ENCODE measurements around the gene FGD2. TPM values are rescaled to one million over a fixed set of nuclear protein-coding genes. Genes with fewer than 3 reads are reported as not detected.

FGD2 gene
- total RNA-seq, 5 donors from 2014 or later (not counting 1 experiment from before 2014, with no cell fraction given), result 2.8 to 11.1 (median 3.3) TPM

DNA sequence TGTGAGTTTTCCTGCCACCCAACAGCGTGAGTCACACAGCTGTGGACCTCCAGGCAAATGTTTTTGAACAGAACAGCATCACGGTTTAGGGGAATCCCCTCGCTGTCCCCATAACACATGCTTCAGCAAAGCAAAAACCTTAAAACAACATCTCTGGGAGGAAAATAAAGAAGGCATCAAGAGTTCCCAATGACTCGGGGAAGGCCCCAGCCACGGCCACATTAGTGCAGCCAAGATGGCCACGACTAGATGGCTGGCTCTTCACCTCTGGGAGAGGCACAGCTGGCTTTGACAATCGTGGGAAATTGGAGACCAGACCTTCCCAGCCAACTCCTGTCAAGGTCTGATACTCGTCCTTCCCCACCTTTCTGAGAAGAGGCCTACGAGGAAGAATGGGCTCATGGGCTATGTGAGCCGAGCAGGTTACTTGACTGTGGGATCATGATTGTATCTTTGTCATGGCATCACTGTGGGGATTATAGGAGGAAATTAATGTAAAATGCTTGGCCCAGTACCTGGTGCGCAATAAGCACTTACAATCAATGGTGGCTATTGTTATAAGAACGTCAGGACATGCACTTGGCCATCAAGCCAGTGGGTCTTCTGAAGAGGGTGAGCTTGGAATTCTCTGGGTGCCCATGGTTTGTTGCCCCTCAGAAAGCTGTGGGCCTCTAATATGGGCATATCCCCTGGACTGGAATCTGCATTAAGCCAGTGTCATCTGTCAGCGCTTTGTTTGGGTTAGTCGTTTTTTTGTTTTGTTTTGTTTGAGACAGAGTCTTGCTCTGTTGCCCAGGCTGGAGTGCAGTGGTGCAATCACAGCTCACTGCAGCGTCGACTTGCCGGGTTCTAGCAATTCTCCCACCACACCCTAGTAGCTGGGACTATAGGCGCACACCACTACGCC is 43.6 kb downstream of the FGD2 start:
- H3K4me1 ChIP-seq (ENCODE audit: control insufficient read depth in 1 of 2, extremely low read depth in 1 of 2, insufficient read depth in 2 of 2, low read length in 2 of 2), result peaks cover 46 to 66% of the 10 kb centered on the region in 2 experiments
- 29% methylated on average over 8 of the region's 19 CpGs for WGBS (ENCODE audit: insufficient coverage)
- H3K4me1 Mint-ChIP-seq, result peaks cover 68 to 69% (median 68%) of the 10 kb centered on the region in 3 donors

DNA sequence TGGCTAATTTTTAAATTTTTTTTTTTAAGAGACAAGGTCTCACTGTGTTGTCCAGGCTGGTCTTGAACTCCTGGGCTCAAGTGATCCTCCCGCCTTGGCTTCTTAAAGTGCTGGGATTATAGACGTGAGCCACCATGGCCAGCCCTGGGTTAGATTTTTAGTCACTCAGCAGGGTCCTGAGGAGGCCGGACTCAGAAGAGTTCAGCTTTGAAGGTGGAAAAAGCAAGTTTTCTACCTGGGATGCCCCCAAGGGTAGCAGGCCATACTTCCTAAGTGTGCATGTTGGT is 44.2 kb downstream of the FGD2 start:
- Histone ChIP-seq H3K4me3 (ENCODE audit: control insufficient read depth in 1 of 2, extremely low read depth in 1 of 2, low read length in 1 of 2) (peak overlapping the region in 1 of 2 donors; percentile 33), H3K27me3 (replicated peaks in 1 of 2; ENCODE audit: control insufficient read depth in 2 of 2, extremely low read depth in 1 of 2, insufficient read depth in 2 of 2, low read length in 1 of 2) (no peaks in the 10 kb centered on the region), H3K9me3 (no peaks in the 10 kb centered on the region), H3K4me1 (ENCODE audit: control insufficient read depth in 1 of 2, extremely low read depth in 1 of 2, insufficient read depth in 2 of 2, low read length in 2 of 2) (peaks cover 46 to 66% of the 10 kb centered on the region in 2 experiments), H3K27ac (ENCODE audit: low read length) (peak overlapping the region; percentile 93), H3K36me3 (ENCODE audit: control insufficient read depth in 2 of 2, extremely low read depth in 1 of 2, insufficient read depth in 1 of 2, low read length in 1 of 2) (no peaks in the 10 kb centered on the region)
- H3K4me3 Mint-ChIP-seq, result peak overlapping the region; percentile 57 to 72 (median 67)
- peaks cover 68 to 72% (median 71%) of the 10 kb centered on the region in 3 donors for H3K4me1 Mint-ChIP-seq
- peak overlapping the region; percentile 94 to 95 for H3K27ac Mint-ChIP-seq
- ATAC-seq (replicated peaks in 1 of 4), result no peak
- ChIA-PET POLR2A (no interaction called here), CTCF (interaction anchor here (0.7 to 8.9 kb wide), 5 partner anchors 28 to 159 kb away, joined by 3 to 74 read pairs (median 7); partner anchors contain the start of gene PIM1 (in 1 of the 2))
- 62% methylated on average over 3 of the region's 3 CpGs for WGBS (ENCODE audit: insufficient coverage)
- no peaks in the 10 kb centered on the region for H3K27me3 Mint-ChIP-seq
- no peaks in the 10 kb centered on the region for H3K9me3 Mint-ChIP-seq
- no peaks in the 10 kb centered on the region for H3K36me3 Mint-ChIP-seq
- DNase-seq, result no peak

More for the DNA sequence above, 43.6 kb downstream of the FGD2 start:
- CTCF ChIA-PET, result interaction anchor here (0.7 to 8.9 kb wide), 6 partner anchors 26 to 160 kb away, joined by 3 to 74 read pairs (median 5); partner anchors contain the start of gene PIM1 (in 1 of the 2)
- Histone ChIP-seq H3K4me3 (ENCODE audit: control insufficient read depth in 1 of 2, extremely low read depth in 1 of 2, low read length in 1 of 2) (peak overlapping the region in 1 of 2 donors; percentile 4), H3K36me3 (ENCODE audit: control insufficient read depth in 2 of 2, extremely low read depth in 1 of 2, insufficient read depth in 1 of 2, low read length in 1 of 2) (no peaks in the 10 kb centered on the region), H3K9me3 (no peaks in the 10 kb centered on the region), H3K27me3 (replicated peaks in 1 of 2; ENCODE audit: control insufficient read depth in 2 of 2, extremely low read depth in 1 of 2, insufficient read depth in 2 of 2, low read length in 1 of 2) (no peaks in the 10 kb centered on the region), H3K27ac (ENCODE audit: low read length) (peak overlapping the region; percentile 93)
- POLR2A ChIA-PET, result interaction anchor here in 1 of 2 donors (0.6 kb wide), 1 partner anchor 21 kb away, joined by 6 read pairs; no protein-coding TSS in a partner anchor
- Mint-ChIP-seq H3K27ac (peak overlapping the region; percentile 94 to 95), H3K4me3 (peak overlapping the region; percentile 57 to 72 (median 67)), H3K36me3 (no peaks in the 10 kb centered on the region), H3K27me3 (no peaks in the 10 kb centered on the region), H3K9me3 (no peaks in the 10 kb centered on the region)
- ATAC-seq (replicated peaks in 1 of 4) (peak; percentile 77 to 83 (median 80)), DNase-seq (peak; percentile 37 to 88 (median 68))

DNA sequence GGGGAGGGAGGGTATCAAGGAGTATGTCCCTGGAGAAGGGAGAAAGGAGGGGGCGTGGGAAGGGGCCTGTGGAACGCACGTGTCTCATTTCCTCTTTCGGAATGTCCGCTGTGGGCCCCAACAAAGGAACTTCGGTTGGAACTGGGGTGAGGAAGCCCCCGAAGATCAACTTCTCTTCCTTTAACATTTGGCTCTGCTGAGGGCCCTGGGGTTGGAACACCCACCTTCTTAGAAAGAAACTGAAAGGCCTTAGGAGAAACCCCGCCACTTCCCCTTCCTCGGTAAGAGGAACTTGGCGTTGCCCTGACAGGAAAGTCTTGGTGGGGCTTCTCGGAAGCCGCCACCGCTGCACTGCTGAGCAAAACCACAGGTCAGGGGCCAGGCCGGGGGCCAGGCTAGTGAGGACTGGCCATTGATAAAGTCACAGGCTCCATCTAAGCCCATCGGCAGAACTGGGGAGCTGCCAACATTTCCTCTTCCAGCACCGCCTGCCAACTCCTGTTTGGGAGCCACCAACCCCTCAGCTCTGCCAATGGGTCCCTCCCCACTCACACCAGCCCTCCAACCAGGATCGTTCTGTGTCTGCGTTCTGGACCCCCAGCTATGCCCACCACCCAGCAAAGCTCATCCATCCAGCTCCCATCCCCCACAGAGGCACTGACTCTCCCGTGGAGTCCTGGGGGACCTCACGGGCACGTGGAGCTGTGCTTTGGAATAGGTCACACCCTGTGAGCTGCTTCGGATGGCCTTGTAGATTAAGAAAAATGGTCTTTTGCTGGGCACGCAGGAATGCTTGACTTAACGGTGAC is 44.8 kb downstream of the FGD2 start:
- peaks cover 46 to 66% of the 10 kb centered on the region in 2 experiments for H3K4me1 ChIP-seq (ENCODE audit: control insufficient read depth in 1 of 2, extremely low read depth in 1 of 2, insufficient read depth in 2 of 2, low read length in 2 of 2)
- Mint-ChIP-seq H3K27me3 (no peaks in the 10 kb centered on the region), H3K9me3 (no peaks in the 10 kb centered on the region), H3K4me1 (peaks cover 68 to 76% (median 73%) of the 10 kb centered on the region in 3 donors), H3K27ac (peak overlapping the region; percentile 94 to 95), H3K36me3 (no peaks in the 10 kb centered on the region), H3K4me3 (peak overlapping the region; percentile 57 to 72 (median 67))
- ChIA-PET CTCF (interaction anchor here (0.6 to 8.9 kb wide), 13 partner anchors 11 to 159 kb away, joined by 3 to 74 read pairs (median 5); partner anchors contain the start of gene PIM1 (in 1 of the 2)), POLR2A (interaction anchor here (0.9 to 2.2 kb wide), 3 partner anchors 52 to 122 kb away, joined by 5 to 10 read pairs (median 7); no protein-coding TSS in a partner anchor)
- WGBS (ENCODE audit: insufficient coverage), result 13% methylated on average over 13 of the region's 24 CpGs
- H3K27me3 ChIP-seq (replicated peaks in 1 of 2; ENCODE audit: control insufficient read depth in 2 of 2, extremely low read depth in 1 of 2, insufficient read depth in 2 of 2, low read length in 1 of 2), result no peaks in the 10 kb centered on the region
- ATAC-seq (replicated peaks in 1 of 4), result peak; percentile 15 to 52 (median 48)
- peak overlapping the region; percentile 93 for H3K27ac ChIP-seq (ENCODE audit: low read length)
- H3K36me3 ChIP-seq (ENCODE audit: control insufficient read depth in 2 of 2, extremely low read depth in 1 of 2, insufficient read depth in 1 of 2, low read length in 1 of 2), result no peaks in the 10 kb centered on the region
- DNase-seq, result peak; percentile 25 to 75 (median 48)
- no peaks in the 10 kb centered on the region for H3K9me3 ChIP-seq
- peak overlapping the region; percentile 33 to 35 for H3K4me3 ChIP-seq (ENCODE audit: control insufficient read depth in 1 of 2, extremely low read depth in 1 of 2, low read length in 1 of 2)

DNA sequence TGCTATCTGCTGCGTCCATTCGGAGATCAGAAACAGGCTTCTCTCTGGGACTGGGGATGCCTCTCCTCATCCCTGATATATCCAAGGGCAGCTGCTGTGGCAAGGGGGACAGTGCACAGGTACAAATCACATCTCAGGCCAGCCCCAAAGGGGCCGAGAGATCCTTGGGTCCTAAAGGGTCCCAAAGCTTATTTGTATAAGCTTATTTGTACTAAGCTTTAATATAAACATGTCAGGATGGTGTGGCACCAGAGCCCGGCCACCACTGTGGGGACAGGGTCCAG is 45.3 kb downstream of the FGD2 start:
- H3K27me3 Mint-ChIP-seq, result no peaks in the 10 kb centered on the region
- POLR2A ChIA-PET, result interaction anchor here (0.9 to 2.2 kb wide), 3 partner anchors 52 to 122 kb away, joined by 5 to 10 read pairs (median 7); no protein-coding TSS in a partner anchor
- H3K9me3 Mint-ChIP-seq, result no peaks in the 10 kb centered on the region
- Histone ChIP-seq H3K36me3 (ENCODE audit: control insufficient read depth in 2 of 2, extremely low read depth in 1 of 2, insufficient read depth in 1 of 2, low read length in 1 of 2) (no peaks in the 10 kb centered on the region), H3K27me3 (replicated peaks in 1 of 2; ENCODE audit: control insufficient read depth in 2 of 2, extremely low read depth in 1 of 2, insufficient read depth in 2 of 2, low read length in 1 of 2) (no peaks in the 10 kb centered on the region), H3K9me3 (no peaks in the 10 kb centered on the region), H3K4me1 (ENCODE audit: control insufficient read depth in 1 of 2, extremely low read depth in 1 of 2, insufficient read depth in 2 of 2, low read length in 2 of 2) (peaks cover 46 to 66% of the 10 kb centered on the region in 2 experiments), H3K4me3 (ENCODE audit: control insufficient read depth in 1 of 2, extremely low read depth in 1 of 2, low read length in 1 of 2) (no peak overlapping the region), H3K27ac (ENCODE audit: low read length) (peak overlapping the region; percentile 93)
- 100% methylated on average over 1 of the region's 4 CpGs for WGBS (ENCODE audit: insufficient coverage)
- peaks cover 64 to 72% (median 68%) of the 10 kb centered on the region in 3 donors for H3K4me1 Mint-ChIP-seq
- DNase-seq (no peak), ATAC-seq (replicated peaks in 1 of 4) (no peak)
- H3K27ac Mint-ChIP-seq, result peak overlapping the region; percentile 94 to 95
- H3K4me3 Mint-ChIP-seq, result peak overlapping the region; percentile 57 to 72 (median 67)
- no peaks in the 10 kb centered on the region for H3K36me3 Mint-ChIP-seq
- CTCF ChIA-PET, result interaction anchor here (0.6 to 8.9 kb wide), 13 partner anchors 12 to 158 kb away, joined by 3 to 74 read pairs (median 7); partner anchors contain the start of gene PIM1 (in 1 of the 2)

DNA sequence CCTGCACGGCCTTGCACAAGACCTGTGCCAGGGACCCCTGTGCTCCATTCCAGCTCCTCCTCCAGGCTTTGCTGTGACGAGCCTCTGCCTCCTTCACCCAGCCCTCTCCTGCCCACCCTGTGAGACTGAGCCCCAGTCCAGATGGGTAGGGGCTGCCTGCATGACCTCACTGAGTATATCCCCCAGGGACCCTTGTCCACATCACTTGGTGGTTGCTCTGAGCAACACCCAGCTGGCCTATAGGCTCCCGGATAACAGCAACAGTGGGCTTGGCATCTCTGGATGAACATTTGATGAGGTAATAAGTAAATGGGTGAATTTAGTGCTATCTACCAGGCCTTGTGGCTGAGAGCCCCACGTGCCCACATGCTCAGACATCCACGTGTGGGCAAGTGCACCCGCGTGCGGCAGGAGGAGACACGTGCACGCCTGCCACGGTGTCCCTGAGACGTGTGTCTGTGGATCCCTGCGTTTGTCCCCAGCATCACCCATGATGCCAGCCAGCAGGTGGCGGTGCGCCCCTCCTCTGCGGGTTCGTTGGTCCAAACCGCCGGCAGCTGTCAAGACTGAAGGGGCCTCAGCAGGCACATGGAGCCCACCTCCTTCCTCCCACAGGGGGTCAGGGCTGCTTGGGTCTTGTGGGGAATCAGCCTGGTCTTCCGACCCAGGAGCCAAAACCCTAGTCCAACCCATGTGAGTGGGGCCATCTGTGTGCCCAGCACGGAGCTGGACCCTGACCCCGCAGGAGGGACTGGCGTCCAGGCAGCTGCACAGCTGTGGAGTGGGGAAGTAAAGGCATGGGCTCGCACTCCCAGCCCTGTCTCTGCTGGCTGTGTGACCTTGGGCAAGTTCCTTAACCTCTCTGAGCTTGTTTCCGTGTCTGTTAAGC is 45.9 kb downstream of the FGD2 start:
- Mint-ChIP-seq H3K27ac (peak overlapping the region; percentile 87 to 95), H3K9me3 (no peaks in the 10 kb centered on the region), H3K4me1 (peaks cover 58 to 66% (median 62%) of the 10 kb centered on the region in 3 donors), H3K36me3 (no peaks in the 10 kb centered on the region), H3K4me3 (peak overlapping the region; percentile 31 to 72 (median 49)), H3K27me3 (no peaks in the 10 kb centered on the region)
- Histone ChIP-seq H3K27ac (ENCODE audit: low read length) (peak overlapping the region; percentile 93), H3K4me3 (ENCODE audit: control insufficient read depth in 1 of 2, extremely low read depth in 1 of 2, low read length in 1 of 2) (no peak overlapping the region), H3K4me1 (ENCODE audit: control insufficient read depth in 1 of 2, extremely low read depth in 1 of 2, insufficient read depth in 2 of 2, low read length in 2 of 2) (peaks cover 44 to 60% of the 10 kb centered on the region in 2 experiments), H3K27me3 (replicated peaks in 1 of 2; ENCODE audit: control insufficient read depth in 2 of 2, extremely low read depth in 1 of 2, insufficient read depth in 2 of 2, low read length in 1 of 2) (no peaks in the 10 kb centered on the region), H3K9me3 (no peaks in the 10 kb centered on the region), H3K36me3 (ENCODE audit: control insufficient read depth in 2 of 2, extremely low read depth in 1 of 2, insufficient read depth in 1 of 2, low read length in 1 of 2) (no peaks in the 10 kb centered on the region)
- DNase-seq (peak; percentile 76 to 93 (median 86)), ATAC-seq (replicated peaks in 1 of 4) (peak; percentile 53 to 79 (median 62))
- POLR2A ChIA-PET, result interaction anchor here in 1 of 2 donors (1.8 to 2.2 kb wide), 2 partner anchors 51 to 121 kb away, joined by 5 to 10 read pairs; no protein-coding TSS in a partner anchor
- CTCF ChIA-PET, result interaction anchor here (0.6 to 8.9 kb wide), 15 partner anchors 23 to 158 kb away, joined by 3 to 74 read pairs (median 6); partner anchors contain the start of gene PIM1 (in 1 of the 2)
- WGBS (ENCODE audit: insufficient coverage), result 28% methylated on average over 16 of the region's 25 CpGs
